Trophoblast cell (in vitro differentiated cells and primary cell): Measurements from ENCODE around the gene SND1.
A peak's percentile ranks its signal among the peaks of the same experiment; 100 is the strongest.

ENCODE experiments used
- DNase-seq, 2 donors: peaks; one replicate each; pipeline ENCODE4 v3.0.0-alpha.2; 2016
- H2AFZ ChIP-seq: 2 replicates; pipeline ENCODE4 v1.6.1; 2013; ENCODE audit warnings: low read length, moderate library complexity, mild to moderate bottlenecking; ENCODE audit not compliant: insufficient read depth, poor library complexity
- H2AK5ac ChIP-seq: 2 replicates; pipeline ENCODE4 v1.6.1; 2013; ENCODE audit warnings: mild to moderate bottlenecking, low read length
- H2BK120ac ChIP-seq: 2 replicates; pipeline ENCODE4 v1.6.1; 2013; ENCODE audit warnings: low read length, mild to moderate bottlenecking, moderate library complexity; ENCODE audit not compliant: insufficient read depth, poor library complexity
- H2BK12ac ChIP-seq: 2 replicates; pipeline ENCODE4 v1.6.1; 2013; ENCODE audit warnings: mild to moderate bottlenecking, low read length, moderate library complexity
- H2BK5ac ChIP-seq: 2 replicates; pipeline ENCODE4 v1.6.1; 2013; ENCODE audit warnings: low read length, low read depth, moderate library complexity, mild to moderate bottlenecking; ENCODE audit not compliant: poor library complexity
- H3K14ac ChIP-seq: 2 replicates; pipeline ENCODE4 v1.6.1; 2013; ENCODE audit warnings: mild to moderate bottlenecking, low read length
- H3K18ac ChIP-seq: 2 replicates; pipeline ENCODE4 v1.6.1; 2013; ENCODE audit warnings: mild to moderate bottlenecking, low read length
- H3K23ac ChIP-seq: 2 replicates; pipeline ENCODE4 v1.6.1; 2013; ENCODE audit warnings: low read length
- H3K27ac ChIP-seq: 2 replicates; pipeline ENCODE4 v1.5.1; 2013; ENCODE audit warnings: low read depth, mild to moderate bottlenecking, inconsistent platforms, low read length, moderate library complexity
- H3K27me3 ChIP-seq: 2 replicates; pipeline ENCODE4 v1.6.1; 2013; ENCODE audit warnings: inconsistent platforms, mild to moderate bottlenecking, low read length, moderate library complexity; ENCODE audit not compliant: insufficient read depth
- H3K36me3 ChIP-seq, 2 experiments: 1 replicate in 1 of 2; 2 replicates in 1 of 2; pipeline ENCODE4 v1.6.1; 2013; ENCODE audit warnings: low read length in 2 of 2, mild to moderate bottlenecking in 2 of 2, moderate library complexity in 1 of 2; ENCODE audit not compliant: insufficient read depth in 2 of 2, control insufficient read depth in 1 of 2
- H3K4ac ChIP-seq: 2 replicates; pipeline ENCODE4 v1.6.1; 2013; ENCODE audit warnings: low read depth, mild to moderate bottlenecking, low read length, moderate library complexity
- H3K4me1 ChIP-seq, 2 experiments: 1 replicate in 1 of 2; 2 replicates in 1 of 2; pipeline ENCODE4 v1.6.1; 2013; ENCODE audit warnings: low read length in 2 of 2, mild to moderate bottlenecking in 2 of 2, moderate library complexity in 1 of 2; ENCODE audit not compliant: insufficient read depth in 2 of 2, control insufficient read depth in 1 of 2
- H3K4me2 ChIP-seq: 2 replicates; pipeline ENCODE4 v1.6.1; 2013; ENCODE audit warnings: inconsistent platforms, mild to moderate bottlenecking, low read length, moderate library complexity
- H3K4me3 ChIP-seq: 2 replicates; pipeline ENCODE4 v1.5.1; 2013; ENCODE audit warnings: mild to moderate bottlenecking, low read depth, low read length, inconsistent platforms
- H3K79me1 ChIP-seq: one replicate; pipeline ENCODE4 v1.6.1; 2013; ENCODE audit warnings: low read length
- H3K79me2 ChIP-seq: 2 replicates; pipeline ENCODE4 v1.6.1; 2013; ENCODE audit warnings: low read length, mild to moderate bottlenecking; ENCODE audit not compliant: control insufficient read depth, insufficient read depth, poor library complexity
- H3K9ac ChIP-seq: 2 replicates; pipeline ENCODE4 v1.6.1; 2013; ENCODE audit warnings: mild to moderate bottlenecking, low read length
- H3K9me3 ChIP-seq: 2 replicates; pipeline ENCODE4 v1.6.1; 2013; ENCODE audit warnings: low read depth, mild to moderate bottlenecking, control low read depth, inconsistent platforms, low read length; ENCODE audit not compliant: insufficient read depth
- H4K12ac ChIP-seq: 2 replicates; pipeline ENCODE4 v1.6.1; 2013; ENCODE audit warnings: low read depth, mild to moderate bottlenecking, low read length, moderate library complexity
- H4K8ac ChIP-seq: 2 replicates; pipeline ENCODE4 v1.6.1; 2013; ENCODE audit warnings: low read depth, mild to moderate bottlenecking, low read length, moderate library complexity
- H4K91ac ChIP-seq: one replicate; pipeline ENCODE4 v1.6.1; 2013; ENCODE audit warnings: low read depth, mild to moderate bottlenecking, low read length, moderate library complexity
- WGBS: extraction: QIAGEN DNeasy Blood & Tissue Kit; methylation state at CpG from one replicate; pipeline ENCODE4 v1.1.7; 2013; ENCODE audit warnings: missing lambda C conversion rate; ENCODE audit not compliant: insufficient read length, insufficient coverage; ENCODE audit errors: extremely low coverage; 5-methylcytosine and 5-hydroxymethylcytosine counted together

SND1 gene

GRCh38 chr7:127792528-127793342, 140.7 kb downstream of the SND1 start:
- Histone ChIP-seq H3K4ac (peak overlapping the region; percentile 33), H3K23ac (no peak overlapping the region), H4K12ac (no peak overlapping the region), H3K36me3 (peaks cover 0 to 2% of the 10 kb centered on the region in 2 experiments), H2BK120ac (no peak overlapping the region), H2BK12ac (no peak overlapping the region), H3K14ac (no peak overlapping the region), H2AK5ac (no peak overlapping the region), H4K8ac (no peak overlapping the region), H3K79me2 (no peaks in the 10 kb centered on the region), H3K9ac (no peak overlapping the region), H3K4me3 (no peak overlapping the region), H2BK5ac (no peak overlapping the region), H3K4me1 (peaks cover 0 to 2% of the 10 kb centered on the region in 2 experiments), H3K27me3 (no peaks in the 10 kb centered on the region), H4K91ac (no peak overlapping the region), H3K4me2 (no peak overlapping the region), H3K18ac (no peak overlapping the region), H2AFZ (no peak overlapping the region), H3K27ac (no peak overlapping the region), H3K79me1 (no peaks in the 10 kb centered on the region), H3K9me3 (no peaks in the 10 kb centered on the region)
- DNase-seq: peak; percentile 15 to 43
- WGBS: no CpG with 5 or more reads among the region's 5 CpGs

- H2AK5ac ChIP-seq: no peak overlapping the region
- H3K27ac ChIP-seq: no peak overlapping the region
- no peak overlapping the region for H2BK12ac ChIP-seq
- no peaks in the 10 kb centered on the region for H3K79me1 ChIP-seq
- H2AFZ ChIP-seq: no peak overlapping the region
- no peak overlapping the region for H2BK120ac ChIP-seq
- no peak overlapping the region for H3K18ac ChIP-seq
- no peak overlapping the region for H4K12ac ChIP-seq
- H3K79me2 ChIP-seq: no peaks in the 10 kb centered on the region
- no peak overlapping the region for H2BK5ac ChIP-seq
- H3K4me1 ChIP-seq: peaks cover 0 to 2% of the 10 kb centered on the region in 2 experiments
- no peak for DNase-seq
- peaks cover 0 to 2% of the 10 kb centered on the region in 2 experiments for H3K36me3 ChIP-seq
- no peaks in the 10 kb centered on the region for H3K27me3 ChIP-seq
- WGBS: no CpG with 5 or more reads among the region's 4 CpGs
- no peak overlapping the region for H3K4me2 ChIP-seq
- H3K4ac ChIP-seq: no peak overlapping the region
- no peak overlapping the region for H4K91ac ChIP-seq
- H3K9ac ChIP-seq: no peak overlapping the region
- no peak overlapping the region for H4K8ac ChIP-seq
- H3K23ac ChIP-seq: no peak overlapping the region
- no peak overlapping the region for H3K4me3 ChIP-seq
- no peaks in the 10 kb centered on the region for H3K9me3 ChIP-seq
- H3K14ac ChIP-seq: no peak overlapping the region
These were observed 141.6 kb downstream of the SND1 start for GRCh38 chr7:127793582-127793981.

GRCh38 chr7:127794136-127794535, 142.1 kb downstream of the SND1 start:
- no peak for DNase-seq
- Histone ChIP-seq H2BK120ac (no peak overlapping the region), H2BK5ac (no peak overlapping the region), H3K23ac (no peak overlapping the region), H3K79me1 (no peaks in the 10 kb centered on the region), H3K9me3 (no peaks in the 10 kb centered on the region), H4K91ac (no peak overlapping the region), H3K4me3 (no peak overlapping the region), H4K12ac (no peak overlapping the region), H2BK12ac (no peak overlapping the region), H3K14ac (no peak overlapping the region), H3K79me2 (no peaks in the 10 kb centered on the region), H4K8ac (no peak overlapping the region), H2AFZ (no peak overlapping the region), H3K9ac (no peak overlapping the region), H3K4ac (no peak overlapping the region), H3K27ac (no peak overlapping the region), H3K36me3 (peaks cover 0 to 5% of the 10 kb centered on the region in 2 experiments), H3K18ac (no peak overlapping the region), H3K4me2 (no peak overlapping the region), H3K4me1 (peaks cover 0 to 2% of the 10 kb centered on the region in 2 experiments), H2AK5ac (no peak overlapping the region), H3K27me3 (no peaks in the 10 kb centered on the region)
- WGBS: no CpG with 5 or more reads among the region's 1 CpG

- H2BK120ac ChIP-seq: no peak overlapping the region
- no peak overlapping the region for H3K4ac ChIP-seq
- WGBS: no CpG with 5 or more reads among the region's 4 CpGs
- H3K79me2 ChIP-seq: no peaks in the 10 kb centered on the region
- no peak overlapping the region for H2BK12ac ChIP-seq
- H3K36me3 ChIP-seq: peaks cover 0 to 5% of the 10 kb centered on the region in 2 experiments
- no peak overlapping the region for H3K18ac ChIP-seq
- H3K23ac ChIP-seq: no peak overlapping the region
- no peak overlapping the region for H2BK5ac ChIP-seq
- DNase-seq: no peak
- H3K4me3 ChIP-seq: no peak overlapping the region
- H3K4me1 ChIP-seq: peaks cover 0 to 2% of the 10 kb centered on the region in 2 experiments
- no peak overlapping the region for H3K9ac ChIP-seq
- no peak overlapping the region for H2AK5ac ChIP-seq
- H3K9me3 ChIP-seq: no peaks in the 10 kb centered on the region
- no peak overlapping the region for H4K8ac ChIP-seq
- H2AFZ ChIP-seq: no peak overlapping the region
- no peak overlapping the region for H4K91ac ChIP-seq
- H4K12ac ChIP-seq: no peak overlapping the region
- no peak overlapping the region for H3K14ac ChIP-seq
- no peaks in the 10 kb centered on the region for H3K79me1 ChIP-seq
- H3K4me2 ChIP-seq: no peak overlapping the region
- H3K27me3 ChIP-seq: no peaks in the 10 kb centered on the region
- no peak overlapping the region for H3K27ac ChIP-seq
These were observed 142.6 kb downstream of the SND1 start for GRCh38 chr7:127794551-127794950.
